ENCODE results near the gene SPAAR.
"Not testable (repeated sequence)": the region's sequence is repeated elsewhere in the genome, so short reads cannot be mapped to it uniquely, and the experiment has no call there.

The SPAAR gene

DNA sequence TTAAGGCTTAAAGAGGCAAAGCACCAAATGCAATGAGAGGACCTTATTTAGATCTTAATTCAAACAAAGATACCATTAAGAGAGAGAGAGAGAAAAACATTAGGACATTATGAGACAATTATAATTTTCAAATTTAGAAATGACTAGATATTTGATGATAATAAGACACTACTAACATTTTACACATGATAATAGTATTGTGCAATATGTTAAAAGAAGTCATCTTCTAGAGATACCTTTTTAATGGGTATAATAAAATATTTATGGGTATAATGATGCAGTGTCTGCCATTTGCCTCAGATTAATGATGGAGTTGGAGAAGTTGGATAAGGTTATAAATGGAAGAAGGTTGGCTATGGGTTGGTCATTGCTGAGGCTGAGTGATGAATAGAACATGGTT is 21.2 kb downstream of the SPAAR start:
- H3K27ac ChIP-seq, result no peak overlapping the region
- no peak for TF ChIP-seq CTCF (conservative IDR thresholded peaks at IDR 0.05; ENCODE audit: low read depth)
- ChIA-PET CTCF (interaction anchor here (1.0 kb wide), 1 partner anchor 15 kb away, joined by 3 read pairs; no protein-coding TSS in a partner anchor), POLR2A (ENCODE audit: low non-redundant PET) (no interaction called here)
- DNase-seq (ENCODE audit: low spot score), result no peak

DNA sequence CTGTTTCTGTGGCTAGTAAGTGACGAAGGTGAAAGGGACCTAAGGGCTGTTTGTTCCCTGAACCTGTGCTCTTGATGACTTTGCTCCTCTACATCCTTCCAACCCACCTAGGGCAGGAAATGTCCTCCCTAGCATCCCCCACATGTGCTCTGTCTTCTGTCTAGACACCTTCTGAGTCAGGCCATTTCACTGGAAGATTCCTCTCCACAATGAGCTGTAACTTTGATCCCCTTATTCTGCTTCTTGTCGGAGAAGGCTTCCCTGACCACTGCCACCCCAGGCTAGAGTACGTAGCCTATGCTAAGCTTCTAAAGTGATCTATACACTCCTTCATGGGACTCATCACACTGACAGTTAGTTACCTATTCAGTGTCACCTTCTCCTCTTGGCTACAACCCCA is 21.7 kb downstream of the SPAAR start:
- TF ChIP-seq CTCF (conservative IDR thresholded peaks at IDR 0.05; ENCODE audit: low read depth), result no peak
- no peak overlapping the region for H3K27ac ChIP-seq
- ChIA-PET POLR2A (ENCODE audit: low non-redundant PET) (no interaction called here), CTCF (interaction anchor here (1.0 kb wide), 1 partner anchor 14 kb away, joined by 3 read pairs; no protein-coding TSS in a partner anchor)
- DNase-seq (ENCODE audit: low spot score), result no peak

DNA sequence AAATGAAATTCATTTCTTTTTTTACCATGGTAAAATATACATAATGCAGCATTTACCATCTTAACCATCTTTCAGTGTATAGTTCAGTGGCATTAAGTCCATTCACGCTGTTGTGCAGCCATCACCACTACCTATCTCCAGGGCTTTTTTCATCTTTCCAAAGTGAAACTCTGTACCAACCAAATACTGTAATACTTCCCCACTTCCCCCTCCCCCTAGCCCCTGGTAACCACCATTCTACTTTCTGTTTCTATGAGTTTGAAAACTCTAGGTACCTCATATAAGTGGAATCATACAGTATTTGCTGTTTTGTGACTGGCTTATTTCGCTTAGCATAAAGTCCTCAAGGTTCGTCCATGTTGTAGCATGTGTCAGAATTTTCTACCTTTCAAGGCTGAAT is 23.4 kb downstream of the SPAAR start:
- CTCF ChIA-PET, result interaction anchor here (0.7 kb wide), 1 partner anchor 209 kb away, joined by 3 read pairs; no protein-coding TSS in a partner anchor

DNA sequence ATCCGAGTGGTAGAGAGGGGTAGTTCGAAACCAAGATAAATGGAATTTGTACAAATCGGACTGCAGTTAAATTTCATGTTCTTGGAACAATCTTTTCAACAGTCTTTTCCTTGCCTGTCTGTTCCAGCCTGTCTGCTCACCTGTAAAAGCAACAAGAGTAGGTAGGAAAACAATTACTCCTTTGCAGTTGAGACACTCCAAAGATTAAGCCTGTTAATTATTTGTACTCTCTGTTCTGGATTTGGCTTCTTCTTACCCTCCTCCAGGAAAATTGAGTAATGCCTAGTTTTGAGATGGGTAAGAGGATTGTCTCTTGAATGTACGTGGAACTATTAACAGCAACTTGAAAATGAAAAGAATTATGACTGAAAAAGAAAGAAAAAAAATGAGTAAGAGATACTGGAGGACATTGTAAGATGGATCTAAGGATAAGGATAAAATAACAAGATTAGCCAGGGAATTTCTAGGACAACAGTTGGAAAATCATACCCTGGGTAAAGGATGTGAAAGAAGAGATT is 24.3 kb downstream of the SPAAR start:
- H3K27ac ChIP-seq, result no peak overlapping the region
- no peak for TF ChIP-seq CTCF (conservative IDR thresholded peaks at IDR 0.05; ENCODE audit: low read depth)
- ChIA-PET CTCF (interaction anchor here (0.7 kb wide), 1 partner anchor 175 kb away, joined by 4 read pairs; no protein-coding TSS in a partner anchor), POLR2A (ENCODE audit: low non-redundant PET) (no interaction called here)
- DNase-seq (ENCODE audit: low spot score), result no peak

More for the DNA sequence above, 23.4 kb downstream of the SPAAR start:
- no peak for TF ChIP-seq CTCF (conservative IDR thresholded peaks at IDR 0.05; ENCODE audit: low read depth)
- H3K27ac ChIP-seq, result no peak overlapping the region
- no peak for DNase-seq (ENCODE audit: low spot score)
- POLR2A ChIA-PET (ENCODE audit: low non-redundant PET), result no interaction called here

- DNase-seq (ENCODE audit: low spot score); H3K27ac ChIP-seq; POLR2A ChIA-PET (ENCODE audit: low non-redundant PET): not testable (repeated sequence)
- CTCF ChIA-PET, result interaction anchor here (0.7 kb wide), 1 partner anchor 174 kb away, joined by 4 read pairs; no protein-coding TSS in a partner anchor
Measured at GRCh38 chr9:35934069-35934468, 24.8 kb downstream of the SPAAR start.

- POLR2A ChIA-PET (ENCODE audit: low non-redundant PET), result no interaction called here
- TF ChIP-seq CTCF (conservative IDR thresholded peaks at IDR 0.05; ENCODE audit: low read depth), result no peak
- DNase-seq (ENCODE audit: low spot score), result no peak
- no peak overlapping the region for H3K27ac ChIP-seq
- CTCF ChIA-PET, result no interaction called here
Measured at GRCh38 chr9:35935261-35935660, 26.0 kb downstream of the SPAAR start.

DNA sequence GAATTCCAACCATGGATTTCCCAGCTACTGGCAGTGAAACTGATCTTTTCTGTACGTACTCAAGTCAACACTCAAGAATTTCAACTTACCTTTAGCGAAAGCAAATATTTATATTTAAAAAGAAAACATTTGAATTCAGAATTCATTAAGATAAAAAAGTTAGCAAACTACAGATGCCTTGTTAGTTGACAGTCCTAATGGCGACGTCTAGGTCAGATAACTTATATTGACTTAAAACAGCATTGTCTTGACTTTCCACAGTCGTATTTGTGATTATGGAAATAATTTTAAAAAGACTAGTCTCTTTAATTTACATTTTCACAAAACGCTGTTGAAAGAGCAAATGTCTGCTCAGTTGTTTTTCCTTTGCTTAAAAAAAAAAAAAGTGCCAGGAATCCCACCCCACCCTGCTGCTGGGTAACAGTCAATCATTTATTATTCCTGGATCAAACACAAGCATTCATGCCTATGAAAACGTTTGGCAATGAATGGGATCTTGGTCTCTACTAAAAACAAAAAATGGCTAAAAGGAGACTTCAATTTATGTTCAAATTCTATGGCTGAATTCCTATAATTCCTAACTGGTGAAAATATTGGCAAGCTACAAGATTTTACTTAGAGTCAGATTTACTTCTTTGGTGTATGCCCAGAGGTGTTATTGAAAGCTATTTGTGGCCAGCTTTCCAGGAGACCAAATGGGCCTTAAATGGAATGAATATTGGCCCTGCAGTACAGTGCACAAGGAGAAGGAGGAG is 26.6 kb downstream of the SPAAR start:
- TF ChIP-seq CTCF (conservative IDR thresholded peaks at IDR 0.05; ENCODE audit: low read depth), result no peak
- POLR2A ChIA-PET (ENCODE audit: low non-redundant PET), result no interaction called here
- no peak overlapping the region for H3K27ac ChIP-seq
- DNase-seq (ENCODE audit: low spot score), result peak; percentile 13
- CTCF ChIA-PET, result no interaction called here

All from RWPE1 (cell line).